DOHH2 (cell line): ENCODE data around the gene CREBBP.

Source experiments
- H3F3A ChIP-seq: fragments of 200-600 bp; sonication (generic), shearing (Covaris generic); 2 replicates; pipeline ENCODE4 v1.6.0; 2016; ENCODE audit warnings: antibody characterized with exemption, mild to moderate bottlenecking; ENCODE audit not compliant: control insufficient read depth, insufficient read depth
- H3K27ac ChIP-seq: fragments of 200-600 bp; sonication (generic); 2 replicates; pipeline ENCODE4 v1.5.1; 2014; ENCODE audit warnings: low read depth, mild to moderate bottlenecking, low read length, moderate library complexity
- H3K27me3 ChIP-seq: fragments of 200-600 bp; sonication (generic); 2 replicates; pipeline ENCODE4 v1.6.1; 2014; ENCODE audit warnings: mild to moderate bottlenecking, low read length, mixed read lengths; ENCODE audit not compliant: control insufficient read depth
- H3K36me3 ChIP-seq: fragments of 200-600 bp; sonication (generic); 2 replicates; pipeline ENCODE4 v1.6.1; 2014; ENCODE audit warnings: mild to moderate bottlenecking, low read length, moderate library complexity, mixed read lengths; ENCODE audit not compliant: control insufficient read depth
- H3K4me1 ChIP-seq: fragments of 200-600 bp; sonication (generic); 2 replicates; pipeline ENCODE4 v1.6.1; 2014; ENCODE audit warnings: mild to moderate bottlenecking, low read length, mixed read lengths; ENCODE audit not compliant: control insufficient read depth
- H3K4me2 ChIP-seq: fragments of 200-600 bp; sonication (generic); 2 replicates; pipeline ENCODE4 v1.6.0; 2014; ENCODE audit warnings: mild to moderate bottlenecking, low read length, moderate library complexity
- H3K4me3 ChIP-seq: fragments of 200-600 bp; sonication (generic); 2 replicates; pipeline ENCODE4 v1.5.1; 2014; ENCODE audit warnings: mild to moderate bottlenecking, low read length, mixed read lengths
- H3K79me2 ChIP-seq: fragments of 200-600 bp; sonication (generic); 2 replicates; pipeline ENCODE4 v1.6.1; 2014; ENCODE audit warnings: mild to moderate bottlenecking, low read length, mixed read lengths; ENCODE audit not compliant: control insufficient read depth
- H3K9me2 ChIP-seq: fragments of 200-600 bp; sonication (generic); replicated peaks from 2 replicates; pipeline ENCODE4 v1.6.1; 2014; ENCODE audit warnings: mild to moderate bottlenecking, low read length, mixed read lengths; ENCODE audit not compliant: control insufficient read depth
- H3K9me3 ChIP-seq: fragments of 200-600 bp; sonication (generic); 2 replicates; pipeline ENCODE4 v1.6.1; 2014; ENCODE audit warnings: antibody characterized with exemption, low read length, mixed read lengths; ENCODE audit not compliant: control insufficient read depth, insufficient read depth
- H4K20me1 ChIP-seq: fragments of 200-600 bp; sonication (generic); 2 replicates; pipeline ENCODE4 v1.6.0; 2014; ENCODE audit warnings: low read depth, mild to moderate bottlenecking, antibody characterized with exemption, low read length, moderate library complexity; ENCODE audit not compliant: control insufficient read depth, insufficient read depth
- EZH2phosphoT487 ChIP-seq: fragments of 200-600 bp; sonication (generic); IDR thresholded peaks from 2 replicates; pipeline ENCODE4 v1.6.1; 2017; ENCODE audit warnings: borderline replicate concordance, mild to moderate bottlenecking, antibody characterized with exemption, low read length, moderate library complexity, mixed read lengths
- TF ChIP-seq, protein P1 (sequence below): fragments of 200-600 bp; sonication (generic); IDR thresholded peaks from one replicate; pipeline ENCODE4 v1.5.1; 2014; ENCODE audit warnings: antibody characterized with exemption, mild to moderate bottlenecking, low read depth, low read length; ENCODE audit not compliant: poor library complexity, severe bottlenecking

The CREBBP gene

GRCh38 chr16:3859889-3860288 lies 20.6 kb downstream of the CREBBP start:
- Histone ChIP-seq H3K79me2 (peaks cover 100% of the 10 kb centered on the region), H3F3A (no peaks in the 10 kb centered on the region; the same call in 1 of the 2 replicates), H3K27ac (no peak overlapping the region), H3K4me2 (no peak overlapping the region), H3K27me3 (no peaks in the 10 kb centered on the region), H4K20me1 (peaks cover 34% of the 10 kb centered on the region), H3K4me3 (no peak overlapping the region), H3K9me3 (no peaks in the 10 kb centered on the region), H3K9me2 (no peaks in the 10 kb centered on the region), H3K36me3 (0 out of 2 replicates have a peak, but pooled peaks cover 3% of the 10 kb centered on the region), H3K4me1 (peaks cover 73% of the 10 kb centered on the region)
- TF ChIP-seq, protein P1, sequence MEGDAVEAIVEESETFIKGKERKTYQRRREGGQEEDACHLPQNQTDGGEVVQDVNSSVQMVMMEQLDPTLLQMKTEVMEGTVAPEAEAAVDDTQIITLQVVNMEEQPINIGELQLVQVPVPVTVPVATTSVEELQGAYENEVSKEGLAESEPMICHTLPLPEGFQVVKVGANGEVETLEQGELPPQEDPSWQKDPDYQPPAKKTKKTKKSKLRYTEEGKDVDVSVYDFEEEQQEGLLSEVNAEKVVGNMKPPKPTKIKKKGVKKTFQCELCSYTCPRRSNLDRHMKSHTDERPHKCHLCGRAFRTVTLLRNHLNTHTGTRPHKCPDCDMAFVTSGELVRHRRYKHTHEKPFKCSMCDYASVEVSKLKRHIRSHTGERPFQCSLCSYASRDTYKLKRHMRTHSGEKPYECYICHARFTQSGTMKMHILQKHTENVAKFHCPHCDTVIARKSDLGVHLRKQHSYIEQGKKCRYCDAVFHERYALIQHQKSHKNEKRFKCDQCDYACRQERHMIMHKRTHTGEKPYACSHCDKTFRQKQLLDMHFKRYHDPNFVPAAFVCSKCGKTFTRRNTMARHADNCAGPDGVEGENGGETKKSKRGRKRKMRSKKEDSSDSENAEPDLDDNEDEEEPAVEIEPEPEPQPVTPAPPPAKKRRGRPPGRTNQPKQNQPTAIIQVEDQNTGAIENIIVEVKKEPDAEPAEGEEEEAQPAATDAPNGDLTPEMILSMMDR, result no peak
- TF ChIP-seq EZH2phosphoT487, result no peak

GRCh38 chr16:3858801-3859200 lies 21.7 kb downstream of the CREBBP start:
- TF ChIP-seq, protein P1, result no peak
- no peak for TF ChIP-seq EZH2phosphoT487
- peaks cover 31% of the 10 kb centered on the region for H4K20me1 ChIP-seq
- H3K27me3 ChIP-seq, result no peaks in the 10 kb centered on the region
- no peaks in the 10 kb centered on the region; the same call in 1 of the 2 replicates for H3F3A ChIP-seq
- no peaks in the 10 kb centered on the region for H3K9me2 ChIP-seq
- no peak overlapping the region for H3K4me3 ChIP-seq
- H3K27ac ChIP-seq, result no peak overlapping the region
- no peak overlapping the region for H3K4me2 ChIP-seq
- H3K79me2 ChIP-seq, result peaks cover 100% of the 10 kb centered on the region
- H3K9me3 ChIP-seq, result no peaks in the 10 kb centered on the region
- H3K4me1 ChIP-seq, result peaks cover 62% of the 10 kb centered on the region
- H3K36me3 ChIP-seq, result 0 out of 2 replicates have a peak, but pooled peaks cover 3% of the 10 kb centered on the region

DNA sequence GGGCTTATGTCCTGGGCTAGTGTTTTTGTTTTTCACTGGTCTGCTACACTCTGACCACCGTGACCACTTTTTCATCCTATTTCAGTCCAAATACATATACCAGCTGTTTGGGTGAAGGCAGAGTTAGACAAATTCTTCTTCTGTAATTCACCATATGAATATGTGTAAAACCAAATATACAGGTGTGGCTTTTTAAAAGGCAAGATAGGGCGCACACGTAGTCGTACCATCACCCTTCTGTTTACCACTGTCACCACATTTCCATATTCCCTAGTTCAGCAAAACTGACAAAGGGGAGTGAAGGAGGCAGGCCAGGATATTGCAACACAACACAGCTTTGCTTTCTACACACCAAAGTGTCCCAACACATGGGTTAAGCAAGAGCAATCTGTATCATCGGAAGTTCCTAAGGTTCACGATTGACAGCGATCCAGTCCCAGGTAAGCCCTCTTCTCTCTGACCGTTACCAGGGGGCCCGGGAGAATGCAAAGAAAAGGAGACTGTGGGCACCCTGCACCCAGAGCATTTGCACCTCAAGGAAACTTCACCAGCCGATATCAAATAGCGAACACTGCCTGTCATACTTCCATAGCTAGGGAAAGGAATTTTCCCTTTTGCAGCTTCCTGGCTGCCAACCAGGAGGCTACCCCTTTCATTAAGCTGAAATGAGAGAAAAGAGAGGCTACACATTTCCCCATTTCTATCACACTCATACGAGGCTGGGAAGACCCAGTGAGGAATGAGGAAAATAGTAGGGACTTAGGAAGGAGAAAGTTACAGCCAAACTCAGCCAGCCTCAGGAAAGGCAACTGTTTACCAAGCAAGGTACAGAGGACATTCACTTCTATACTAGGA lies 23.1 kb downstream of the CREBBP start:
- Histone ChIP-seq H3K4me1 (peaks cover 48% of the 10 kb centered on the region), H3F3A (no peaks in the 10 kb centered on the region; the same call in 1 of the 2 replicates), H3K9me3 (no peaks in the 10 kb centered on the region), H3K79me2 (peaks cover 100% of the 10 kb centered on the region), H3K36me3 (0 out of 2 replicates have a peak, but pooled peaks cover 3% of the 10 kb centered on the region), H3K4me3 (no peak overlapping the region), H3K27me3 (no peaks in the 10 kb centered on the region), H4K20me1 (peaks cover 24% of the 10 kb centered on the region), H3K27ac (no peak overlapping the region), H3K4me2 (no peak overlapping the region), H3K9me2 (no peaks in the 10 kb centered on the region)
- TF ChIP-seq EZH2phosphoT487, result no peak
- TF ChIP-seq, protein P1, result no peak
